ENCODE data around the gene SLC25A24.
A peak's percentile ranks its signal among the peaks of the same experiment; 100 is the strongest.
"Not testable (repeated sequence)": the region's sequence is repeated elsewhere in the genome, so short reads cannot be mapped to it uniquely, and the experiment has no call there.

The SLC25A24 gene

DNA sequence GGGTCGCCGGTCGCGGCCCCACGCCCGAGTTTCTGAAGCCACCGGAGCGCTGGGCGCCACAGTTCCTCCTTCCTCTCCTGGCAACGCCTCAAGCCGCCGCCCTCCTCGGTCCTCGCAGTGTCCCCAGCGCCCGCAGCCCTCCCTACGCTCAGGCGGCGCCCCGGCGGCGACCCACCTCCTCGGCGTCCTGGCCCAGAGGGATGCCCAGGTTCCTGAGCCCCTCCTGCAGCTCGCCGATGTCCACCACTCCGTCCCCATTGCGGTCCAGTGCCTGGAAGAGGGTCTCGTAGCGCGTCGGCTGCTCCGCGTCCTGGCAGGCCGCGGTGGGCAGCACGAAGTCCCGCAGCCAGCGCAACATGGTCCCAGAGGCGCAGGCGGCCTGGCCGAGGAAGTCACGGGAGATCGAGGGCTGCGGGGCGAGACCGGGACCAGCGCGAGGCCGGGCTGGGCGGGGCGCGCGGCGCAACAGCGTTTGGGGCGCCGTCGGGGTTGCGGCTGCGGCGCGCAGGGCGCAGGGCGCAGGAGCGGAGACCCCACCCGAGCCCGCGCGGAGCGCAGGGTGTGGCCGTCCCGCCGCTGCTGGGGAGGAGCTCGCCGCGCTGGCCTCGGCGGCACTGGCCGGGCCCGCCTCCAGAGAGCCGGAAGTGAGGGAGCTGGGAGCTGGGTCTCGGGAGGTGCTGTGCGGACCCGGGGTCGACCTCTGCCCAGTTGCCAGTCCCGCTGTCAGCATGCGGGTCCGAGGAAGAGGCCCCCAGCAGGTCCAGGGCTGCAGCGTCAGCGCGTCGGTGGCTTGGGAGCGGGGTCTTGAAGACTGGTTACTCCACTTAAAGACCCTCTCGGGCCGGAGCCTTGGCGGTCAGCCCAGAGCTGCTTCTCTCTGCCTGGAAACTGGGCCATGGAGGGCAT lies at the start of gene SLC25A24:
Gene SLC25A24, minus strand, starts transcription at position 563 of the 906 bp plus-strand sequence. Its CDS starts 205 bp downstream, at position 358.
- peak; percentile 93 for DNase-seq

DNA sequence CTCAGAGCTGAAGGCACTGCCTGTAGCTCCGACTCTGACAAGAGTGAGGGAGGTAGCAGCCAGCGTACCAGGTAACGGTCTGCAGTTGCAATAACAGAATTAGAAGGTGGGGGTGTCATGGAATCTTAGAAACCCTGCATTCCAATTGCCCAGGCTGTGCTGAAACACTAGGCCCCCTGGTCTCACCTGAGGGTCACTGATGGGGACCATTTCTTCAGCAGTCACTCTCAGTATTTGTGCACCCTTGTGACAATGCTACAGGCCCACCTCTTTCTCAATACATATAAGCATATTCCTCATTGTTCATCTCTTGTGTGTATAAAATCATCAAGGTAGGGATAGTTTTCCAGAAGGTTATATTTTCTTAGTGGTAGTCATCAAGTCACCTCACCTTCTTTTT lies 43.8 kb upstream of the SLC25A24 start, which contains the start of gene NBPF4:
Gene NBPF4, minus strand, starts transcription at position 101 of the 400 bp plus-strand sequence. CDS start 315 bp downstream, outside the sequence.
- not testable (repeated sequence) for DNase-seq

DNA sequence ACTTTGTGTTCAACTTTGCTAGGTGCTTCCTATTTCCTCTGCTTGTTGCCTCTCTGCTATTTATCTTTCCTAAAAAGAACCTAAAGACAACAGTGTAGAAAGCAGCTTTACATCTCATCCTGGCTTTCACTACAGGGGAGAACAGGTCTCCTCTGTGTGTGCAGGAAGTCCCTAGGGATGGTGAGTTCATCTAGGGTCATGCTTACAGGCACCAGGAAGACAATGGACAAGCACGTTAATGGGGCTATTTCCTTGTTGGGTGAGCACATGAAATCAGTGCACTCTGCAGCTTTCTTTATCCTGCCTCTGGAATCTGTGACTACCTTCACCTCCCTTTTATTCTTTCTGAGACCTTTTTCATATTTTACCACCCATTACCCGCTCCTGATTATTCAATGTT lies 39.3 kb upstream of the SLC25A24 start:
- not testable (repeated sequence) for DNase-seq

DNA sequence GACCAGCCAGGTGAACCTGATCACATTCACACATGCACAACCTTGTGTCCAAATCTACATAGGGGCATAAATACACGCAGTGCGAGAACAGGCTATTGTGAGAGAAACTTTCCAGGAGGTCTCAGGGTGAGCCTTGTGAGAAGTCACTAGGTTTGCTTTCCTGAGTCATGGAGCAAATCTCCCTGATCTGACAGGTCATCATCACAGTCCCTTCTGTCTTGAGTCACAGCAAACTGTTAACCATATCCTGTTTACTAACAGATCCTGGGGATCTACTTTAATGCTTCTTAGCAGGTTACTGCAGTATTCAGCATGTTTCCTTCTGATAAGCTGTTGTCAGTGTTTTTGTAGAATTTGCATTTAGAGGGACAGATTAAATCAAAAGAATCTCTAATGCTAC lies 35.2 kb upstream of the SLC25A24 start:
- DNase-seq = not testable (repeated sequence)

DNA sequence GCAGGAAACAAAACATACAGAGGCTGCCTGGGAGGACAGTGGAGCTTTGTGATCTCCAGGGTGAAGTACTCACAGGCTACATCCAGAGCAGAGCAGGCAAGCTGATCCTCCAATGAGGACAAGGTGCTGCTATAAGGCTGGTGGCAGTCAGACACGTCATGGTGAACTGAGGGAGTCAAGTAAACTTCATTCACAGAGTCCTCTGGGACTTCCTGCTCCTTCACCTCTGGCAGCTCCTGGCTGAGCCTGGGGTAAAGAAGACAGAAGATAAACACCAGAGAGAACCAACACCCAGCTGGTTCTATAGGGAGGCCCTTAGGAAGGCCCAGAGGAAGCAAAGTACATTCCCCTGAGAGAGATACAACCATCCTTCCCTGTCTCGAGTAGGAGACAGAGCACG lies 32.0 kb upstream of the SLC25A24 start:
- DNase-seq = not testable (repeated sequence)

DNA sequence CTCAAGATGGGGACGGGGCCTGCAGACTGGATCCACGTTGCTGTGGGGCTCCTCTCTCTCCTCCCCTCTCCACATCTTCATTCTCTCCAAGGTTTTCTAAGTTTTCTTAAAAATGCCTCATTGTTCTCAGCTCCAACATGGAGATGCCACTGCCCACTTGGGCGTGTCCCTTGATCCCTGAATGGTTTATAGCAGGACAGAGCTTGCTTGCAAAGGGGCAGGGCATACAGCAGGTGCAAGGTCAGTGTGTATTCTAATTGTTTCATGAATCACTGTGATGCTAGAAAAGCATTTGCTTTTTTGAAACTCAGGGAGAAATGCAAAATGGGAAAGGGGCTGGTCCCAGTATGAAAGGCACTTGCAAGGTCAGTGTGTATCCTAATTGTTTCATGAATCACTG lies 29.8 kb upstream of the SLC25A24 start:
- not testable (repeated sequence) for DNase-seq

DNA sequence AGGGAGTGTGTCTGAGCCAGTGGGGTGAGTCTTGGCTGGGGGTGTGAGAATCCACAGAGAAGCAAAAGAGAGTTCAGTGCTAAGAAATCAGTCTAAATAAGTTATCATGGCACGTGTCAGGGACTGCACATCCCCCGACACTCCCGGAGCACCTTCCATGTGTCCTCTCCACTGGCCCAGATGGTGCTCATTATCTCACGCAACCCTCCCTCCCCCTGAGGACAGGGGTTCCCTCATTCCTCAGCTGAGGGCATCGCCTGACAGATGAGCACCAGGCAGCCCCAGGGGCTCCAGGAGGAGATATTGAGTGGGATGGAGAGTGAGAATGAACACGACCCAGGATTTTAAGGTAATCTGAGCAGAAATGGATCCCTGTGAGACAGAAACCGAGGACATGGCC lies 27.6 kb upstream of the SLC25A24 start:
- not testable (repeated sequence) for DNase-seq

DNA sequence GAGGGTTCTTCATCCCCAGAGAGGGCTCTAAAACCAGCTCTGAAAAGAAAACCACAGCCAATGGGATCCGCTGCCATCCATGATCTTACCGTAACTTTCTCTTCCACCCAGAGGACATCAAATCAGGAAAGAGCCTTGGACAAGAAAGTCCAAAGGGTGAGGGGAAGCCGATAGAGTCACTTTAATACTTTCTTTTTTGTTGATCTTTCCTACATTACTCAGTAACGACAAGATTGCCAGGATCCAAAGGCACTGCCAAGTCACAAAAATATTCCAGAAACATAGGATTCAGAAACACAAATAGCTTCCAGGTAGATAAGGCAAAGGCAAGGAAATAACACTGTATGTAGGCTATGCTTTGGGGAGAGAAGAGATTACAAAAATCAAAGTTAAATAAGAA lies 26.7 kb upstream of the SLC25A24 start:
- DNase-seq = not testable (repeated sequence)

DNA sequence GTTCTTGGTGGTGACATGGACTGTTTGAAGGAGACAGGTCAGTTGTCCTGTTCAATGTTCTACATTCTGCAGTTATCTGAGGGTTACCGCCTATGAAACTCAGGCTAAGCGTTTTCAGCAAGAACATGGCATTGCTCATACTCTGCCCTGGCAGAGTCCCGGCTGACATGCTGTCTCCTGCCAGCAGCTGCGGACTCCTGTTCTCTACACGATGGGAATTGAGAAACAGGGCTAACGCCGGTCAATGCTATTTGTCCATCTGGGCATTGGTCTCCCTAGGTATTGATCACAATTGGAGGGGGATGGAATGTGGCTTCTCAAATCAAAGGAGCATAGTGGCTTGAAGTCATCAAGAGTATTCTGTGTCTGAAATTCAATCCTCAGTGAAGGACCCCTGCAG lies 23.1 kb upstream of the SLC25A24 start:
- not testable (repeated sequence) for DNase-seq

DNA sequence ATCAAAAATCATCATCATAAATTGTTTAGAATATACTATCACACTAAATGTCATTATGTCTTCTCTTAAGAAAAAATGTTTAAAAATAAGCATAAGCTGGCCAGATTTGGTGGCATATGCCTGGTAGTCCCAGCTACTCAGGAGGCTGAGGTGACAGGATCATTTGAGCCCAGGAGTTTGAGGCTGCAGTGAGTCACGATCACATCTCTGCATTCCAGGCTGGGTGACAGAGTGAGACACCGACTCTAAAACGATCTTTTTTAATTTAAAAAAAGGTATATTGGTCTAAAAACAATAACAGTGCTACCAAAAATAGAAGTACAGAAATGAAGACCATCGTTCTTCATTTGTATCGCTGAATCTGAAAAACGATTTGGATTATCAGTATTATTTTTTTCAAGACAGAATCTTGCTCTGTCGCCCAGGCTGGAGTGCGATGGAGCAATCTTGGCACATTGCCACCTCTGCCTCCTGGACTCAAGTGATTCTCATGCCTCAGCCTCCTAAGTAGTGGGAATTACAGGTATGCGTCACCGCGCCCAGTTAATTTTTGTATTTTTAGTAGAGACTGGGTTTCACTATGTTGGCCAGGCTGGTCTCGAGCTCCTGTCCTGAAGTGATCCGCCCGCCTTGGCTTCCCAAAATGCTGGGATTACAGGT lies 17.5 kb upstream of the SLC25A24 start:
- DNase-seq = not testable (repeated sequence)

DNA sequence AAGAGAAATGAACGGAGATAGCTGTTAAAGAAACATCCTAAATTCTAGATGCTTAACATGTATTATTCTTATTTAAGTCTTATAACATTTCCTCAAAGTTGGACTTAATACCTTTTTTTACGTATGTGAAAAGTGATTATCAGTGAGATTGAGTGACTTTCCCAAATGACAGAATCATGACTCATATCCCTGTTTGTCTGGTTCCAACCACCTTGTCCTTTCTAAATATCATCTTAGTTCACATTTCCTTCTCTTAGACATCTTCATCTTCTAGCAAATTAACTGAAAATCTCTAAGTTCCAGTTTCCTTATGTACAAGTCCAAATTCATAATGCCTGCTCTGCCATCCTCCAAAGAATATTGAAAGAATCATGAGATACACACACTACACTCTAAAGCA lies 16.9 kb upstream of the SLC25A24 start:
- DNase-seq = not testable (repeated sequence)

DNA sequence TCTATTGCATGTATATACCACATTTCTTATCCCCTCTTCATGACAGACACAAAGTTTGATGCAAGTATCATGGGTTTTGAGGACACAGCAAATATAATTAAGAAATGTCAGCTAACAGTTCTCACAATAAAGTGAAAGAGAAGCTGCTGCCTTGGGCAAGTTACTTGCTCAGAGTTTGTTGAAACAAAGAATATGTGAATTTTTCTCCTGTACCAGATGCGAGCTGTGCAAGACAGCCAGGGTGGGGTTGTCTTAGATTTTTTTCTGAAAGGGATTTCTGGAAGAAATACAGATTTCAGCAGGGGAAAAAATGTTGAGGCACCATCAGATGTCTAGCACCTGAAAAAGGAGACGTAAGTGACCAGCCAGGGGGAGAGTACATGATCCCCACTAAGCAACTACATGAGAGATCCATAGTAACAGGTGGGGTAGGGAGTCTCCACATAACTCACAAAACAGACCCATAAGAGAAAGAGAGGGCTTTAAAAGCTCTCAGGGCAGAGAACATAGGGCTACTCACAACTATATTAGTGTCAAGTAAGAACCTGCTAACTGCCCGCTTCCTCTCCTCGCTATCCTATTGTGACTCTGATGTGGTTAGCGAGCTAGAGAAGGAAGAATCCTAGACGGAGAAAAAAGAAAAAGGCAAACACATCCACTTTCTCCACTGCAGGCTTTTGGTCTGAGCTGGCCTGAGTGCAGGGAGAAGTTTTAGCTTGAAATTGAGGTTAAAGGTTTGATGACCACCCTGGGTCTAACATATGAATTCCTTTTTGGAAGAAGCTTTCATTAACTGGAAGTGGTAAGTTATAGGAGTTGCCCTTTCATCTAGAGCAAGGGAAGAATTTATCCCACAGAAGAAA lies 16.1 kb upstream of the SLC25A24 start:
- not testable (repeated sequence) for DNase-seq

DNA sequence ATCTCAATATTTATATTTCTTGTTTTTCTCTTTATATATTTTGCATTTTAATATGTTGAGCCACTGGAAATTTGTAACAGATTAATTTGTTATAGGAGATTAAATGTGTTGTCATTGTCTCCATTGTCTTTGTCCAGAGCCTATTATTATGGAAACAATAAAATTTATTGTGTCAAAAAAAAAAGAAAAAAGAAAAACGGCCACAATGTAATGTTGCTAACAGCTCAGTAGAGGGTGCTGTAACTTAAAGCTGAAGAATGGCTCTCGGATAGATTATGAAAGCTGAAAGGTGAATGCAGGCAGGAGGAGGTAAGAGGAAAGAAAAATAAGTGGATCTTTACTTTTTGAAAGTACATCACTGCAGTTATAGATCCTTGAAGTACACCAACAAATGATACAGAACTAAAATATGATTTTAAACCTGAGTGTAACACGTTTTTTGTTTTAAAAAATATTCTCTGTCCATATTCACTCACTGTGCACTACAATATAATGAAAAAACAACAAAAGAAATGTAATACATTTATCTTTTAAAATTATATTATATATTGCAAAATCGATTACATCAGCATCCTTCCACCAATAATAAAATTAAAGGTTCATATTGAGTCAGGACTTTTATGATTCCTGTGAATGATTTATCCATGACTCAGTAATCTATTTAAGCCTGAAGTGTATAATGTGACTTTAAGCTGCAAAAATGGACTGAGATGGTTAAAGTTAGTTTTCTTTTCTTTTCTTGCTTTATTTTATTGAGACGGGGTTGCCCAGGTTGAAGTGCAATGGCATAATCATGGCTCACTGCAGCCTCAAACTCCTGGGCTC lies 14.7 kb upstream of the SLC25A24 start:
- DNase-seq = not testable (repeated sequence)

DNA sequence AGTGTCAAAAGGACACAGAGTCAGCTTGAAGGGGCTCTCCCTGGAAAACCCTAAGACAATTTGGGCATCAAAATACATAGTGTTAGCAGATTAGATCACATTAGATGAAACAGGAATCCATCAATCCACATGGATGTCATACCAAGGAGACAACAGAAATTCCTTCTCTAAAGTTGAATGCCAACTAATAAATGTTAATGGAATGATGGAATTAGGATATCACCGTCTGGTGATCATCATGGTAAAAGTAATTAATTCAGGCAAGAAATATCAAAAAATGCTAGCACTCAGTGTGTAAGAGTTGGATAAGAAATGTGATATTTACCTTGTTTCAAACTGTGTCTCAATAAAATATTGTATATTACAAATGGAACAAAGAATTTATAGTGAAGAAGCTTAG lies 10.9 kb upstream of the SLC25A24 start:
- no peak for DNase-seq

DNA sequence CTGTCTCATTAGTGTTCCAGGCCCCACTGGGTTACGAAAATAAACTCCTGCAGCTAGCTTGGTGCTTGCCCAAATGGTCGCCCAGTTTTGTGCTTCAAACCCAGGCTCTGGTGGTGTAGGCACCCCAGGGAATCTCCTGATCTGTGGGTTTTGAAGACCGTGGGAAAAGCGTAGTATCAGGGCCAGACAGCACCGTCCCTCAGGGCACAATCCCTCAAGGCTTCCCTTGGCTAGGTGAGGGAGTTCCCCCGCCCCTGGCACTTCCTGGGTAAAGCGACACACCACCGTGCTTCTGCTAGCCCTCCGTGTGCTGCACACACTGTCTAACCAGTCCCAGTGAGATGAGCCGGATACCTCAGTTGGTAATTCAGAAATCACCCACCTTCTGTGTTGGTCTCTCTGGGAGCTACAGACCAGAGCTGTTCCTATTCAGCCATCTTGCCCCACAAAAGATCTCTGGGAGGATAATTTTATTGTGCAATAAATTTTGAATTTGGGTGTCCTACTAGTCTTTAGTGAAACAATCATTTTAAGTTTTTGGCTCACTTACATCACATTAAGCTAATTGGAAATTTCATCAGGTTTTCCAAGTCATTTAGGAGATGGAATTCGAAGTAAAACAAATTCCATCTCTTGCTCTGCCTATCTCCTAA lies 9.4 kb upstream of the SLC25A24 start:
- DNase-seq = no peak

DNA sequence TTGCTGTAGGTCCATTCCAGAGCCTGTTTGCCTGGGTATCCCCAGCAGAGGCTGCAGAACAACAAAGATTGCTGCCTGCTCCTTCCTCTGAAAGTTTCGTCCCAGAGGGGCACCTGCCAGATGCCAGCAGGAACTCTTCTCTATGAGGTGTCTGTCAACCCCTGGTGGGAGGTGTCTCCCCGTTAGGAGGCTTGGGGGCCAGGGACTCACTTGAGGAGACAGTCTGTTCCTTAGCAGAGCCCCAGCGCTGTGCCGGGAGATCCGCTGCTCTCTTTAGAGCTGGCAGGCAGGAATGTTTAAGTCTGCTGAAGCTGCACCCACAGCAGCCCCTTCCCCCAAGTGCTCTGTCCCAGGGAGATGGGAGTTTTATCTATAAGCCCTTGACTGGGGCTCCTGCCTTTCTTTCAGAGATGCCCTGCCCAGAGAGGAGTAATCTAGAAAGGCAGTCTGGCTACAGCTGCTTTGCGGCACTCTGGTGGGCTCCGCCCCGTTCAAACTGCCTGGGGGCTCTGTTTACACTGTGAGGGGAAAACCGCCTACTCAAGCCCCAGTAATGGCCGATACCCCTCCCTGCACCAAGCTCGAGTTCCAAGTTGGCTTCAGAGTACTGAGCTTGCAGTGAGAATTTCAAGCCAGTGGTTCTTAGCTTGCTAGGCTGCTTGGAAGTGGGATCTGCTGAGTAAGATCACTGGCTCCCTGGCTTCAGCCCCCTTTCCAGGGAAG lies 8.7 kb upstream of the SLC25A24 start:
- DNase-seq = no peak

DNA sequence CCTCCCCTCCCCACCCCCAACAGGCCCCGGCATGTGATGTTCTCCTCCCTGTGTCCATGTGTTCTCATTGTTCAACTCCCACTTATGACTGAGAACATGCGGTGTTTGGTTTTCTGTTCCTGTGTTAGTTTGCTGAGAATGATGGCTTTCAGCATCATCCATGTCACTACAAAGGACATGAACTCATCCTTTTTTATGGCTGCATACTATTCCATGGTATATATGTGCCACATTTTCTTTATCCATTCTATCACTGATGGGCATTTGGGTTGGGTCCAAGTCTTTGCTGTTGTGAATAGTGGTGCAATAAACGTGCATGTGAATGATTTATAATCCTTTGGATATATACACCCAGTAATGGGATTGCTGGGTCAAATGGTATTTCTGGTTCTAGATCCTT lies 3.4 kb upstream of the SLC25A24 start:
- DNase-seq = not testable (repeated sequence)

DNA sequence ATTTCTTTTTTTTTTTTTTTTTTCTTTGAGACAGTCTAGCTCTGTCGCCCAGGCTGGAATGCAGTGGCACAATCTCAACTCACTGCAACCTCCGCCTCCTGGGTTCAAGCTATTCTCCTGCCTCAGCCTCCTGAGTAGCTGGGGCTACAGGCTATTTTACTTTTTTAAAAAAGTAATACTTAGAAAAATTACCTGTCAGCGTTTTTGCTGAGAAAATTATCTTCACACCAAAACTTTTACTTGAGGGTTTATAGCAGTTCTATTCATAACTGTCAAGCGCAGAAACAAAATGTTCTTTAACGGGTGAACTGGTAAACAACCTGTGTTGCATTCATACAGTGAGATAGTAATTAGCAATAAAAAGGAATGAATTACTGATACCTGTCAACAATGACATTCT lies 1.5 kb upstream of the SLC25A24 start:
- DNase-seq = no peak

DNA sequence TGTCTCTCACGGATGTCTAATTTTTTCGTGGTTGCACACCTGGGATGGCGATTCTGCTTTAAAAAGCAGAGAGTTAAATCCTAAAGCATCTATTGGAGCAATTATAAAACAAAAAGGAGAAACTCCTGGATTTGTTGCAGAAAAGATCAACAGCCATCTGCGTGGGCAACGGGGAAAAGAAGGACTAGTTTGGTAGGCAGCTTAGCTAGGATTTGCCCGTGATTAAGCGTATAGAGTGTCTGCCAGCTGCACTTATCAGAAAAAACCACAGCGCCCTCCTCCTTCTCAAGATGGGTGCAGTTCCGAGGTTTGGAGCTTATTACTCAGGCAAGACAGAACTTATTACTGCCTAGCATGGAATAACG lies 526 bp upstream of the SLC25A24 start:
- no peak for DNase-seq

DNA sequence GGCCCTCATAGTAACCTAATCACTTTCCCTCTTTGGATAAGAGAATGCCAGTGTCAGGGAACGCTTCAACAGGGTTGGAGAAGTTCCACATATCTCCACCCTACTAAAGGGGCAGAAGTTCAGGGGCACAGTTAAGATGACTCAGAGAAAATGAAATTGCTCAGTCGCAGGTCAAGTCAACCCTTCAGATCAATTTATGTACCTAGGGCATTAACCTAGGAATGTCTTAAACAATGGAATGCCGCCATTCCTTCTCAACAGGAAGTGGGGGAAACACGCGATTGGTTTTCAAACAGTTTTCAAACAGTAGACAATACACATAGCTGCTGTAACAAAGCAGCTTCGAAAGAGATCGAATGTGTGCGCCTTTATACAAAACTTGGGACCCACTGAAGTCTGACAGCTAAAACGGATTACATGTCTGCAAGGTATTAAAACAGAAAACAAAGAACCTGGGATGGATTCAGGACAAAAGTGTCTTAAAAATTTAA lies 897 bp downstream of the SLC25A24 start:
- DNase-seq = no peak

DNA sequence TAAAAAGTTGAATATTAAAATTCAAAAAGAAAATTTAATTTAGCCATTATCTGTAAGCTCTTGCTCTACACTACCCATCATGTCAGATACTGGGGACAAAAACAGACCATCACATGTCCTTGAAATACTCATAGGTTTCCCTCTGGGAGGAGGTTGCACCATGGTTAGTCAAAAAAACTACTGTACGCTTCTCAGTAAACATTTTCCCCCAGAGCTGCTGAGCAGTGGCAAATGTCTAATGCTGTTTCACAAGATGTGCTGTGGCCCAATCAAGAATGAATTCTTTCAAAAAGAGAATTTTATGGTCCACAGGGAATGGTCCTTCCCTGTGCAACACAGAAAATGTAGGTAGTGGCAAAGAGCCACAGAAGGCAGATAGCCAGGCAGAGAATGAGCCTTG lies 6.1 kb downstream of the SLC25A24 start:
- no peak for DNase-seq
